Embryonic facial prominence (tissue), 1 donor: Measurements from ENCODE around the gene ZNF235.
"Not testable (repeated sequence)": the region's sequence is repeated elsewhere in the genome, so short reads cannot be mapped to it uniquely, and the experiment has no call there.

Source experiments
- DNase-seq: peaks from one replicate; pipeline ENCODE4 v3.0.0-alpha.2; 2016; ENCODE audit errors: extremely low spot score

ZNF235 gene

DNA sequence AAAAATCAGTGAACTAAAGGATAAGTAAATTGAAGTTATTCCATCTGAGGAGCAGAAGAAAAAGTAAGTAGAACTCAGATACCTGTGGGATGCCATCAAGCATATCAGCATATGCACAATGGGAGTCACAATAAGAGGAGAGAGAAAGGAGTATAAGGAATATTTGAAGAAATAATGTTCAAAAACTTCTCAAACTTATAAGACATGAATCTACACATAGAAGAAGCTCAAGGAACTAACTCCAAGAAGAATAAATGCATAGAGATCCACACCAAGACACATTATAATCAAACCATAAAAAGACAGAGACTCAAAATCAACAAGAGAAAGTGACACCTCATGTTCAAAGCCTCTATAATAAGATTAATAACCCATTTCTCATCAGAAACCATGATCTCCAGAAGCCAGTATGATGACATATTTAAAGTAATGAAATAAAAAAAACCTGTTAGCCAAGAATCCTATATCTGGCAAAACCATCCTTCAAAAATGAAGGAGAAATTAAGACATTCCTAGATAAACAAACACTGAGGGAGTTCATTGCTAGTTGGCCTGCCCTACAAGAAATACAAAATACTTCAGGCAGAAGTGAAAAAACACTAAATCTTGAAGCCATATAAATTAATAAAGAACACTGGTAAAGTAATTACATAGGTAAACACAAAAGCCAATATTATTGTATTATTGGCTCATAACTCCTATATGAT is 49.0 kb downstream of the ZNF235 start:
- DNase-seq = no peak

DNA sequence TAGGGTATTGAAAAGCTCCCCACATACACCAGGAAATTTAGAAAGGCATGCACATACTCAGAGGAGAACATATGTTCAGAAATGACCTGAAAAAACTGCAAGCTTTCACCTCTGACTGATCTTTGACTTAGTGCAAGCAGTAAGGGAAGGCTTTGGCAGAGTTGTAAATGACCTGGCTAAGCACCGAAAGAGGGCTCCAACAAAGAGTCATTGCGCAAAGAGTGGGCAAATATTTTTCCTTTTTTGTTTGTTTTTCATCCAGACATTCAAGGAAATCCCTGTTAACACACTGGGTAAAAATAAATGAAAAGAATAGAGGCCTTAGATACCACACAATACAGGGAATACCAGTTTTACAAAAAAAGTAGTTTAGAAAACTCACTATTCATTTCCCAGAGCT is 50.3 kb downstream of the ZNF235 start:
- DNase-seq = no peak

- not testable (repeated sequence) for DNase-seq
These were observed 51.4 kb downstream of the ZNF235 start for GRCh38 chr19:44253392-44253791.

DNA sequence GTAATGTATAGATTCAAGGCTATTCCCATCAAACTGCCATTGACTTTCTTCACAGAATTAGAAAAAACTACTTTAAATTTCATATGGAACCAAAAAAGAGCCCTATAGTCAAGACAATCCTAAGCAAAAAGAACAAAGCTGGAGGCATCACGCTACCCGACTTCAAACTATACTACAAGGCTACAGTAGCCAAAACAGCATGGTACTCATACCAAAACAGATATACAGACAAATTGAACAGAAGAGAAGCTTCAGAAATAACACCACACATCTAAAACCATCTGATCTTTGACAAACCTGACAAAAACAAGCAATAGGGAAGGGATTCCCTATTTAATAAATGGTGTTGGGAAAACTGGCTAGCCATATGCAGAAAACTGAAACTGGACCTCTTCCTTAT is 52.5 kb downstream of the ZNF235 start:
- not testable (repeated sequence) for DNase-seq

GRCh38 chr19:44236384-44236783 is 68.4 kb downstream of the ZNF235 start:
- DNase-seq = no peak
